HG02623 (cell line): Measurements from ENCODE around the gene PRTFDC1.
"Not testable (repeated sequence)": the region's sequence is repeated elsewhere in the genome, so short reads cannot be mapped to it uniquely, and the experiment has no call there.

ENCODE experiments used
- ATAC-seq: cut with Tn5 transposase; IDR thresholded peaks from one replicate; pipeline ENCODE4 v1.9.1; 2021; ENCODE audit warnings: moderate library complexity; ENCODE audit not compliant: unreplicated experiment

The PRTFDC1 gene

GRCh38 chr10:24966962-24967481 is 14.6 kb upstream of the PRTFDC1 start:
- ATAC-seq: no peak

GRCh38 chr10:24965051-24965450 is 12.6 kb upstream of the PRTFDC1 start:
- no peak for ATAC-seq

DNA sequence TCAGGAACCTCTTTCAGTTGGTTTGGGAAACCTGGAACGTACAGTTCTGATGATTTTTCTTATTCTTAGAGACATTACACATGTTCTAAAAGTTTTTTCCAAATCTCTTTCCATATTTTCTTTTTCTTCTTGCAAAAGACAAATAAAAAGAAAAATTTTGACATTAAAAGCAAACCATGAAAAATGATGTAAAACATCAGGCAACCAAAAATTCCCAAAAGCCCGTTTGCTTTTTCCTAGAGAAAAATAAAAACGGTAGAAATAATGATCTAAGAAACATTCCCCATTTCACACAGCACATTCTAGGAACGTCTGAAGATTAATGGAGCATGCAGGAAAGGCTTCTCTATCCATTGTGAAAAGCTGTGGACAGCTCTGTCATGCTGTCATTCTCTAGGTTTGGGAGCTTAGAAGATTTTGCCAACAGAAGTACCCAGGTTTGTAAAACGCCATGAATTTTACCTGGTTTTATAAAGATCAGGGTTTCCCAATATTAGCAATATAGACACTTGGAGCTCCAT is 11.2 kb upstream of the PRTFDC1 start:
- no peak for ATAC-seq

GRCh38 chr10:24962995-24963394 is 10.6 kb upstream of the PRTFDC1 start:
- no peak for ATAC-seq

- no peak for ATAC-seq
These were observed 9.2 kb upstream of the PRTFDC1 start for GRCh38 chr10:24961582-24961981.

- no peak for ATAC-seq
These were observed 7.0 kb upstream of the PRTFDC1 start for GRCh38 chr10:24959382-24959730.

DNA sequence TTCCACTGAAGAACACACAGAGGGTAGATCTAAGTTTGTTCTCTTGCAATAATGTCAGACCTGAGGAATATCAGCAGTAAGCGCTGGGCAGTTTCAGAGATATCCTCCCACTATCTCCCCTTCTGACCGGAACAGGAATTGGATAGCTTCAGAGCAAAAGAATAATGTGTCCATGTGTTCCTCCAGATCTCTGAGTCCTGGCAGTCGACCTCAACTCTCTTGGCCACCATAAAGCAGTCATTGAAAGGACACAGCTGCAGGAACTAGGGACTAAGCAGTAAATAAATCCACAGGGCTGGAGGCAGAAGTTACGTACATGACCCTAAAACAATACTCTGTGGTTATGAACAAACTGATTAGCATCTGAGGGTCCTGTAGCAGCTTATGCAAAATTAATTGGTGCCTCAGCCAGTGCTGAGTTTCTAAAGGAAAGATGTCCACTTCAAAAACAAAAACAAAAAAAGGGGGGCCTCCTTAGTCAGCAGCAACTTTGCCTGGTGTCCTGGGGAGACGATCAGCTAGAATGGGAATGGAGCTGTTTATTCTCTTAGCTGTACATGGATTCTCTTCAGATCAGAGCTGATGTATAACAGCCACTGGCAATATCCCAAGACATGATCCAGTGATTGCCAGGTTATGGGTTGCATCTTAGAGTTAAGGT is 6.4 kb upstream of the PRTFDC1 start:
- no peak for ATAC-seq

GRCh38 chr10:24958091-24958720 is 5.8 kb upstream of the PRTFDC1 start:
- no peak for ATAC-seq

DNA sequence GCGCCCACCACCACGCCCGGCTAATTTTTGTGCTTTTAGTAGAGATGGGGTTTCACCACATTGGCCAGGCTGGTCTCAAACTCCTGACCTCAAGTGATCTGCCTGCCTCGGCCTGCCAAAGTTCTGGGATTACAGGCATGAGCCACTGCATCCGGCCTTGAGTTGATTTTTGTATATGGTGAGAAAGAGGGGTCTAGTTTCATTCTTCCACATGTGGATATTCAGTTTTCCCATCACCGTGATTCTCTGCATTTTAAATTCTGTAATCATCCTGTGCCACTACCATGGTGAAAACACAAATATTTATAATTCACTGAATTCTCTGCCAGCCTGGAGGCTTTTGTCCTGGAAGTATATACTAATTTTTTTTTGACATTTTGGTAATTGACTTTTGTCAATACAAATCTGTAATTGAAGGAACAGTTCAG is 5.2 kb upstream of the PRTFDC1 start:
- not testable (repeated sequence) for ATAC-seq

DNA sequence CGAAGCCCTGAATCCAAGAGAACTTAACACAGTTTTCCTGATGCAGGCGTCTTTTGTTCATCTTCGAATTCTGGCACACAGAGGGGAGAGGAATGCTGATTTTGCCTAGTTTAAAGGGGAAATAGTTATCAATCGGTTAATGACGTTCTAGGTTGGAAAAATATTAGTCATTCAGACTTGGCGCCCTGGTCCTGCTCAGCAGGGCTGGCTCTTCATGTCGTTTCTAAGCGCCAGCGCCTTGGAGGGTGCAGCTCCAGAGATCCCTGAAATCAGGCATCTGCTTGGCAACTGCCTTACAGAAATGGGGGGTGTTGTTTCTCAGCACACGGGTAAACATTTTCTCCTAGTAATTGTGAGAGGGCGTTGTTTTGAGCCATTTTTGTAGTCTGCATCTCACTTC is 1.3 kb upstream of the PRTFDC1 start:
- ATAC-seq: no peak

- ATAC-seq: peak; percentile 79
These were observed 570 bp upstream of the PRTFDC1 start for GRCh38 chr10:24952707-24953645.

- ATAC-seq: no peak
These were observed 934 bp downstream of the PRTFDC1 start for GRCh38 chr10:24951201-24952142.

GRCh38 chr10:24950439-24950838 is 2.0 kb downstream of the PRTFDC1 start:
- no peak for ATAC-seq

DNA sequence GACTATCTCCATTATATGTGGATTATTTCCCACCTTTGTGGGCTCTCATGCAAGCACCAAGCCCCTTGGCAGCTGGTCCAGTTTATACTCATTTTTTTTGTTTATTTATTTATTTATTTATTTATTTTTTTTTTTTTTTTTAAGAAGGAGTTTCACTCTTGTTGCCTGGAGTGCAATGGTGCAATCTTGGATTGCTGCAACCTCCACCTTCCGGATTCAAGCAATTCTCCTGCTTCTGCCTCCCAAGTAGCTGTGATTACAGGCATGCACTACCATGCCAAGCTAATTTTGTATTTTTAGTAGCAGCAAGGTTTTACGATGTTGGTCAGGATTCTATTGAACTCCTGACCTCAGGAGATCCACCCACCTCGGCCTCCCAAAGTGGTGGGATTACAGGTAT is 2.8 kb downstream of the PRTFDC1 start:
- no peak for ATAC-seq

DNA sequence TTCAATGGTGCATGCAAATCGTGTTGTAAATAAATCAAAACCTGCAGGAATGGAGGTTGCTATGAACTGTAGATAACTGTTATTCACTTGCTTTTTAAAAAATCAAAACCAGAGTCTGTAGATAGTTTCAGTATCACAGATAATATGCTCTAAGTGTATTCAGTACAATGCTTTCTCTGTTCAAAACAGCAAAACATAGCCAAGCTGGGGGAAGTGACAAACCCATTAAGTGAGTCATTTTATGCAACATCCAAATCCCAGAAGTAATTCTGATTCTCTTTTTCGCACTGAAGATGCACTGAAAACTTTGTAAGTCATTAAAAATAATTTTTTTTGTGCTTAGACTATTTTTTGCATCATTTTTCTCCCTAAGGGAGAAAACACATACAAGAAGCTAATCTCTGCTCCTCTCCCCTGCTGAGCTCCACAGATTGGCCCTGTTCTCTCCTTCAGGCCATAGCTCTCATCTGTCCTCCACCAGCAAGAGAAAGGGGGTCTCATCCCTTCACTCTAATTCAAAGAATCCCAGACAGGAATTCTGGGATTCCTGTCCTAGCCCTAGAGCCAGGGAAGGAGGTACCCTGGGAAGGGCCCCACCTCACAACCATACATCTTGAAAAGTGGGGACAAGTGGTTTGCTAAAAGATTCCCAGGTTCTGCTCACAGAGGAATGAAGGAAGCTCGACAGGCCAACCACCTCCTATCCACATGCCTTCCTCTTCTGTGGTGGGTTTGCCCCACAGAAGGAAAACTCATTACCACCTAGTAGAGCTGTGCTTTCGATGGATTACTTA is 4.9 kb downstream of the PRTFDC1 start:
- ATAC-seq: peak; percentile 67

- no peak for ATAC-seq
These were observed 7.7 kb downstream of the PRTFDC1 start for GRCh38 chr10:24944512-24945255.

GRCh38 chr10:24938525-24938924 is 13.9 kb downstream of the PRTFDC1 start:
- no peak for ATAC-seq

DNA sequence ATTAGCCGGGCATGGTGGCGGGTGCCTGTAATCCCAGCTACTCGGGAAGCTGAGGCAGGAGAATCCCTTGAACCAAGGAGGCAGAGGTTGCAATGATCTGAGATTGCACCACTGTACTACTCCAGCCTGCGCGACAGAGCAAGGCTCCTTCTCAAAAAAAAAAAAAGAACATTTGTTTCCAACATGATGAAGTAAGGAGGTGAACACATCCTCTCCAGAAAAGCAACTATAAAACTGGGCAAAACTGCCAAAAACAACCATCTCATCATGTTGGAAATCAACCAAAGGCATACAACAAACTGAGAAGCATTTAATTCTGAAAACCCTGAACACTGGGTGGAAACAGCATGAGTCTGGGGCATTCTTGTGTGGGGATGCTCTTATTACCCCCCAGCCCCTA is 14.3 kb downstream of the PRTFDC1 start:
- ATAC-seq: no peak
